Panc1 (cell line): ENCODE measurements around the gene TMA16. TPM values are rescaled to one million over a fixed set of nuclear protein-coding genes. Genes with fewer than 3 reads are reported as not detected.

ENCODE experiments used
- ATAC-seq: fragments of 200-7000 bp; cut with Tn5 transposase; 2 replicates; pipeline ENCODE4 v1.9.1; 2020; ENCODE audit warnings: mild to moderate bottlenecking, moderate library complexity
- BruUV-seq: library from RNA; stranded (reverse); fragments of 400-500 nt; replicated peaks from 2 replicates; lab custom pipeline; 2021; lab: Mats Ljungman, UMichigan
- CTCF ChIA-PET: fragments of 300-600 bp; sonication (Branson Sonifier 250); formaldehyde crosslinking; loops from one replicate; lab custom pipeline; 2022; ENCODE audit warnings: antibody characterized with exemption; lab: Charles Lee
- POLR2A ChIA-PET: fragments of 300-600 bp; sonication (Branson Sonifier 250); formaldehyde crosslinking; loops from one replicate; lab custom pipeline; 2022; ENCODE audit warnings: antibody characterized with exemption; lab: Charles Lee
- DNase-seq: peaks from one replicate; pipeline ENCODE4 v3.0.0-alpha.2; 2010; ENCODE audit warnings: low read depth, low spot score
- H3K27ac ChIP-seq: 2 replicates; pipeline ENCODE4 v1.5.1; 2011; ENCODE audit warnings: mild to moderate bottlenecking, low read length, inconsistent platforms
- H3K27me3 ChIP-seq: fragments of 200-500 bp; sonication (Bioruptor generic); 2 replicates; pipeline ENCODE4 v1.6.0; 2014; ENCODE audit warnings: low read length, inconsistent platforms; ENCODE audit not compliant: control insufficient read depth, insufficient read depth
- H3K36me3 ChIP-seq: fragments of 200-500 bp; sonication (Bioruptor generic); 2 replicates; pipeline ENCODE4 v1.5.1; 2014; ENCODE audit warnings: inconsistent platforms, mild to moderate bottlenecking, low read length, moderate library complexity; ENCODE audit not compliant: control insufficient read depth, insufficient read depth
- H3K4me1 ChIP-seq: 2 replicates; pipeline ENCODE4 v1.5.1; 2011; ENCODE audit warnings: inconsistent platforms, mild to moderate bottlenecking, low read length, moderate library complexity; ENCODE audit not compliant: control insufficient read depth, insufficient read depth
- H3K4me3 ChIP-seq, 2 experiments: 2 replicates each; pipeline ENCODE4 v1.5.1; 2011 to 2012; ENCODE audit warnings: low read depth in 2 of 2, low read length in 2 of 2, mild to moderate bottlenecking in 2 of 2, inconsistent platforms in 1 of 2, moderate library complexity in 1 of 2
- H3K9me3 ChIP-seq: fragments of 200-500 bp; sonication (Bioruptor generic); 2 replicates; pipeline ENCODE4 v1.5.1; 2014; ENCODE audit warnings: low read depth, mild to moderate bottlenecking, inconsistent platforms, low read length, moderate library complexity; ENCODE audit not compliant: control insufficient read depth, insufficient read depth
- CTCF ChIP-seq: fragments of 450-650 bp; IDR thresholded peaks from 2 replicates; pipeline ENCODE4 v1.5.1; 2017; ENCODE audit warnings: mild to moderate bottlenecking
- POLR2AphosphoS5 ChIP-seq: IDR thresholded peaks from 2 replicates; pipeline ENCODE4 v1.6.1; 2012; ENCODE audit warnings: mild to moderate bottlenecking, low read depth, low read length, moderate library complexity
- REST ChIP-seq, 2 experiments: IDR thresholded peaks; 2 replicates each; pipeline ENCODE4 v1.6.1; 2011 to 2012; ENCODE audit warnings: low read depth in 2 of 2, control low read depth in 1 of 2, low read length in 1 of 2, mild to moderate bottlenecking in 1 of 2, moderate library complexity in 1 of 2; ENCODE audit not compliant: insufficient read depth in 1 of 2
- SIN3A ChIP-seq: IDR thresholded peaks from 2 replicates; pipeline ENCODE4 v1.6.1; 2012; ENCODE audit warnings: low read depth, mild to moderate bottlenecking, low read length, moderate library complexity, borderline replicate concordance; ENCODE audit not compliant: insufficient read depth
- TCF7L2 ChIP-seq: IDR thresholded peaks from 2 replicates; pipeline ENCODE4 v1.6.1; 2011; ENCODE audit warnings: mild to moderate bottlenecking, low read depth, low read length, inconsistent platforms
- in situ Hi-C: cut with HindIII; loops from 2 replicates; pipeline ENCODE4 v1.10.0; 2016; ENCODE audit warnings: low sequenced_read_pairs, low pct_unique_long_range_greater_than_20kb
- intact Hi-C: fragments of 100-400 bp; cut with micrococcal nuclease; formaldehyde crosslinking; loops from one replicate; pipeline ENCODE4 v1.10.0; 2022; ENCODE audit not compliant: unreplicated experiment
- total RNA-seq: library from RNA; stranded (reverse); gene quantifications from one replicate; pipeline ENCODE4 v1.2.1, GENCODE V29; 2021; ENCODE audit not compliant: unreplicated experiment

The TMA16 gene
- total RNA-seq, 1 experiment from 2014 or later = 26.9 TPM

DNA sequence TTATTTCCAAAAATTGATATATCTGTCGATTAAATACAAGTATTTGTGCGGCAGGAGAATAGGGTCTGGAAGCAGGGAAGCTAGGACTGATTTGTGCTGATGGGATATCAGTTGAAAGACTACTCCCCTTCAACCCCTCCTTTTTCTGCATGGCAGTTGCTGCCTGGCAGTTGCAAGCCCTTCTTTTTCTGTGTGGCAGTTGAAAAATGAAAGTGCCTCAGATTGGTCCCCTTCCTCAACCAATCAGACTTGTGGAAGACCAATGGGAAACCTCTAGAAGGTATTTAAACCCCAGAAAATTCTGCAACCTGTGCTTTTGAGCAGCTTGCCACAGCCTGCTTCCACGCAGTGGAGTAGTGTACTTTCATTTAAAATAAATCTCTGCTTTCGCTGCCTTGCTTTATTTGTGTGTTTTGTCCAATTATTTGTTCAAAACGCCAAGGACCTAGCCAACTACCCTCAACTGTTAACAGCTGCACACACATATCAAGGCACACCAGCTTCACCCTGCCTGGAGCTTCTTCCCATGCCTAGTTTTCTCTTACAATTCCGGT is 1.5 kb upstream of the TMA16 start:
- CTCF ChIA-PET = no interaction called here
- POLR2A ChIA-PET = no interaction called here

GRCh38 chr4:163493643-163494359 is 689 bp upstream of the TMA16 start:
- Histone ChIP-seq H3K4me1 (peaks cover 4% of the 10 kb centered on the region; the same call in 1 of the 2 replicates), H3K4me3 (peak overlapping the region; percentile 82 to 83), H3K9me3 (no peaks in the 10 kb centered on the region), H3K36me3 (peaks cover 6% of the 10 kb centered on the region; the same call in 1 of the 2 replicates), H3K27ac (peak overlapping the region; percentile 95), H3K27me3 (no peaks in the 10 kb centered on the region)
- DNase-seq (no peak), ATAC-seq (peak; percentile 74)
- in situ Hi-C loops = no loop called here
- POLR2A ChIA-PET = interaction anchor here (0.6 kb wide), 1 partner anchor 1274 kb away, joined by 4 read pairs; no protein-coding TSS in a partner anchor
- no TSS peak for BruUV-seq
- no peak for TF ChIP-seq REST (IDR thresholded peaks at IDR 0.05; ENCODE audit: insufficient read depth in 1 of 2, low read depth in 2 of 2, low read length in 1 of 2)
- TF ChIP-seq SIN3A = no peak
- no peak for TF ChIP-seq TCF7L2
- no peak for TF ChIP-seq CTCF
- TF ChIP-seq POLR2AphosphoS5 = no peak
- intact Hi-C loops = no loop called here
- CTCF ChIA-PET = interaction anchor here (0.6 to 1.2 kb wide), 3 partner anchors 52 to 161 kb away, joined by 3 to 9 read pairs (median 3); partner anchors contain the start of gene NPY1R

More for the DNA sequence above, 1.5 kb upstream of the TMA16 start:
- no peaks in the 10 kb centered on the region for H3K27me3 ChIP-seq
- peak overlapping the region; percentile 95 for H3K27ac ChIP-seq
- peaks cover 4% of the 10 kb centered on the region; the same call in 1 of the 2 replicates for H3K4me1 ChIP-seq
- no peaks in the 10 kb centered on the region for H3K9me3 ChIP-seq
- in situ Hi-C loops (no loop called here), intact Hi-C loops (no loop called here)
- peaks cover 6% of the 10 kb centered on the region; the same call in 1 of the 2 replicates for H3K36me3 ChIP-seq
- DNase-seq = no peak
- ATAC-seq = no peak
- TF ChIP-seq CTCF (no peak), SIN3A (no peak), POLR2AphosphoS5 (no peak)
- no TSS peak for BruUV-seq
- peak overlapping the region; percentile 82 to 83 for H3K4me3 ChIP-seq
